Mesenchymal stem cell (in vitro differentiated cells and primary cell): Measurements from ENCODE around the gene DPP6.

ENCODE experiments used
- DNase-seq: peaks from one replicate; pipeline ENCODE4 v3.0.0-alpha.2; 2013
- H2AFZ ChIP-seq: one replicate; pipeline ENCODE4 v1.6.1; 2013; ENCODE audit warnings: low read depth, mild to moderate bottlenecking, control low read depth, inconsistent platforms, low read length, moderate library complexity
- H2AK5ac ChIP-seq: 2 replicates; pipeline ENCODE4 v1.6.1; 2013; ENCODE audit warnings: low read length, moderate library complexity, mild to moderate bottlenecking, inconsistent platforms; ENCODE audit not compliant: severe bottlenecking
- H2BK120ac ChIP-seq: one replicate; pipeline ENCODE4 v1.6.1; 2013; ENCODE audit warnings: low read depth, mild to moderate bottlenecking, inconsistent platforms, low read length, moderate library complexity
- H2BK12ac ChIP-seq, 2 experiments: one replicate each; pipeline ENCODE4 v1.6.1; 2013; ENCODE audit warnings: inconsistent platforms in 2 of 2, low read length in 2 of 2, mild to moderate bottlenecking in 2 of 2, moderate library complexity in 2 of 2, control low read depth in 1 of 2
- H2BK15ac ChIP-seq: one replicate; pipeline ENCODE4 v1.6.1; 2013; ENCODE audit warnings: mild to moderate bottlenecking, low read depth, inconsistent platforms; ENCODE audit not compliant: poor library complexity, severe bottlenecking
- H2BK5ac ChIP-seq: 2 replicates; pipeline ENCODE4 v1.6.1; 2013; ENCODE audit warnings: low read depth, mild to moderate bottlenecking, low read length, control low read depth, inconsistent platforms; ENCODE audit not compliant: poor library complexity, severe bottlenecking
- H3K14ac ChIP-seq, 2 experiments: one replicate each; pipeline ENCODE4 v1.6.1; 2013; ENCODE audit warnings: inconsistent platforms in 2 of 2, low read length in 2 of 2, control low read depth in 1 of 2, mild to moderate bottlenecking in 1 of 2, moderate library complexity in 1 of 2
- H3K18ac ChIP-seq, 2 experiments: one replicate each; pipeline ENCODE4 v1.6.1; 2013; ENCODE audit warnings: inconsistent platforms in 2 of 2, low read length in 2 of 2, control low read depth in 1 of 2, low read depth in 1 of 2, mild to moderate bottlenecking in 1 of 2
- H3K23ac ChIP-seq, 2 experiments: one replicate each; pipeline ENCODE4 v1.6.1; 2013; ENCODE audit warnings: inconsistent platforms in 2 of 2, low read length in 2 of 2, mild to moderate bottlenecking in 2 of 2, moderate library complexity in 2 of 2, control low read depth in 1 of 2
- H3K27ac ChIP-seq: 2 replicates; pipeline ENCODE4 v1.5.1; 2013; ENCODE audit warnings: mild to moderate bottlenecking, moderate library complexity, low read length, control low read depth, inconsistent platforms; ENCODE audit not compliant: poor library complexity, severe bottlenecking
- H3K27me3 ChIP-seq, 2 experiments: 2 replicates each; pipeline versions ENCODE4 v1.6.1 to v1.7.0; 2013; ENCODE audit warnings: low read length in 2 of 2, mild to moderate bottlenecking in 2 of 2, moderate library complexity in 2 of 2, control low read depth in 1 of 2, inconsistent platforms in 1 of 2; ENCODE audit not compliant: control insufficient read depth in 1 of 2, insufficient read depth in 1 of 2
- H3K36me3 ChIP-seq, 2 experiments: 2 replicates each; pipeline versions ENCODE4 v1.6.1 to v1.7.0; 2013; ENCODE audit warnings: low read length in 2 of 2, control low read depth in 1 of 2, inconsistent platforms in 1 of 2, low read depth in 1 of 2, mild to moderate bottlenecking in 1 of 2; ENCODE audit not compliant: insufficient read depth in 2 of 2, control insufficient read depth in 1 of 2
- H3K4ac ChIP-seq, 2 experiments: one replicate each; pipeline ENCODE4 v1.6.1; 2013; ENCODE audit warnings: inconsistent platforms in 2 of 2, low read length in 2 of 2, mild to moderate bottlenecking in 2 of 2, moderate library complexity in 2 of 2, control low read depth in 1 of 2, low read depth in 1 of 2
- H3K4me1 ChIP-seq: 2 replicates; pipeline ENCODE4 v1.6.1; 2013; ENCODE audit warnings: low read depth, low read length, control low read depth; ENCODE audit not compliant: control insufficient read depth, insufficient read depth
- H3K4me2 ChIP-seq: 2 replicates; pipeline ENCODE4 v1.6.1; 2013; ENCODE audit warnings: low read length, mild to moderate bottlenecking, inconsistent platforms; ENCODE audit not compliant: poor library complexity, severe bottlenecking
- H3K4me3 ChIP-seq, 2 experiments: 2 replicates each; pipeline versions ENCODE4 v1.5.1 to v1.7.0; 2013; ENCODE audit warnings: low read length in 2 of 2, mild to moderate bottlenecking in 2 of 2, control low read depth in 1 of 2, low read depth in 1 of 2; ENCODE audit not compliant: insufficient read depth in 1 of 2
- H3K79me1 ChIP-seq: replicated peaks from 2 replicates; pipeline ENCODE4 v1.6.1; 2013; ENCODE audit warnings: mild to moderate bottlenecking, control low read depth, low read length, inconsistent platforms; ENCODE audit not compliant: poor library complexity, severe bottlenecking
- H3K9ac ChIP-seq: 2 replicates; pipeline ENCODE4 v1.7.0; 2013; ENCODE audit warnings: mild to moderate bottlenecking, low read length, moderate library complexity
- H3K9me3 ChIP-seq: 2 replicates; pipeline ENCODE4 v1.7.0; 2013; ENCODE audit warnings: mild to moderate bottlenecking, low read length; ENCODE audit not compliant: control insufficient read depth
- H4K8ac ChIP-seq: one replicate; pipeline ENCODE4 v1.6.1; 2013; ENCODE audit warnings: inconsistent platforms, mild to moderate bottlenecking, low read length, moderate library complexity
- H4K91ac ChIP-seq: one replicate; pipeline ENCODE4 v1.6.1; 2013; ENCODE audit warnings: mild to moderate bottlenecking, low read length, inconsistent platforms
- WGBS: methylation state at CpG from one replicate; pipeline ENCODE4 v1.1.7; 2013; ENCODE audit warnings: mixed read lengths; 5-methylcytosine and 5-hydroxymethylcytosine counted together

Gene DPP6

GRCh38 chr7:154880513-154880912 lies 828.3 kb downstream of the DPP6 start:
- no peaks in the 10 kb centered on the region for H3K79me1 ChIP-seq
- no peak overlapping the region for H4K91ac ChIP-seq
- 87% methylated on average over 7 of the region's 9 CpGs for WGBS

DNA sequence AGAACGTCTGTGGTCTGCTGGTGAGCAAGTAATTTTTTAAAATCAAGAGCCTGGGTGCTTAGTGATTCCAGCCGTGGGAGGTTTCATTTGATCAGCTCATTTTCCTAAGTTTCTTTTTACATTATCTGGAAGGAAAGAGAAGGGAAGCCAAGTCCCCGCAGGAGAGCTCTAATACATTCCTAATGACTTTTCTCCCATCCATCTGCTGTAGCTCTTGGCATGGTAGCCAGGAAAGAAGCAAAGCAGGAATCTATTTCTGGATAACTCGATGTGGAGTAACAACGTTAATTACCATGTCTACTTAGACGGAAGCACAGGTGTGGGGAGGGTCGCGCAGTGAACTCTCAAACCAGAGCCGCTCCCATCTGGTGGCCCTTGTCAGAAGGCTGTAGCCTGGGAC lies 828.8 kb downstream of the DPP6 start:
- Histone ChIP-seq H3K36me3 (no peaks in the 10 kb centered on the region), H3K14ac (no peak overlapping the region), H3K9ac (no peak overlapping the region), H3K9me3 (peaks cover 3% of the 10 kb centered on the region), H3K27me3 (no peaks in the 10 kb centered on the region), H3K18ac (no peak overlapping the region), H3K23ac (no peak overlapping the region), H2BK120ac (no peak overlapping the region), H2BK12ac (no peak overlapping the region), H2BK5ac (no peak overlapping the region), H3K4me2 (no peak overlapping the region), H4K91ac (no peak overlapping the region), H3K27ac (no peak overlapping the region), H3K4ac (no peak overlapping the region), H3K79me1 (no peaks in the 10 kb centered on the region), H2BK15ac (no peak overlapping the region), H3K4me1 (peaks cover 2% of the 10 kb centered on the region), H3K4me3 (no peak overlapping the region), H2AK5ac (no peak overlapping the region), H4K8ac (no peak overlapping the region), H2AFZ (no peak overlapping the region)
- DNase-seq, result no peak
- 93% methylated on average over 6 of the region's 9 CpGs for WGBS

More at GRCh38 chr7:154880513-154880912, 828.3 kb downstream of the DPP6 start:
- Histone ChIP-seq H3K27ac (no peak overlapping the region), H3K18ac (no peak overlapping the region), H3K14ac (no peak overlapping the region), H2BK12ac (no peak overlapping the region), H3K4me2 (no peak overlapping the region), H2BK5ac (no peak overlapping the region), H3K27me3 (no peaks in the 10 kb centered on the region), H3K4me3 (no peak overlapping the region), H3K9me3 (peaks cover 3% of the 10 kb centered on the region), H3K9ac (no peak overlapping the region), H3K36me3 (no peaks in the 10 kb centered on the region), H3K4me1 (peaks cover 2% of the 10 kb centered on the region), H3K4ac (no peak overlapping the region), H4K8ac (no peak overlapping the region), H3K23ac (no peak overlapping the region), H2BK120ac (no peak overlapping the region), H2AK5ac (no peak overlapping the region), H2AFZ (no peak overlapping the region), H2BK15ac (no peak overlapping the region)
- no peak for DNase-seq

- no peak for DNase-seq
- H3K4ac ChIP-seq, result no peak overlapping the region
- H3K4me2 ChIP-seq, result no peak overlapping the region
- no peak overlapping the region for H3K4me3 ChIP-seq
- no peak overlapping the region for H2BK12ac ChIP-seq
- H3K36me3 ChIP-seq, result no peaks in the 10 kb centered on the region
- H3K27me3 ChIP-seq, result no peaks in the 10 kb centered on the region
- no peak overlapping the region for H2AFZ ChIP-seq
- H2AK5ac ChIP-seq, result no peak overlapping the region
- no peak overlapping the region for H2BK15ac ChIP-seq
- no peak overlapping the region for H3K27ac ChIP-seq
- H3K4me1 ChIP-seq, result peaks cover 2% of the 10 kb centered on the region
- no peak overlapping the region for H4K8ac ChIP-seq
- H3K14ac ChIP-seq, result no peak overlapping the region
- no peak overlapping the region for H2BK5ac ChIP-seq
- H3K9me3 ChIP-seq, result peaks cover 3% of the 10 kb centered on the region
- no peak overlapping the region for H3K18ac ChIP-seq
- H3K79me1 ChIP-seq, result no peaks in the 10 kb centered on the region
- H3K9ac ChIP-seq, result no peak overlapping the region
- H4K91ac ChIP-seq, result no peak overlapping the region
- H2BK120ac ChIP-seq, result no peak overlapping the region
- H3K23ac ChIP-seq, result no peak overlapping the region
- WGBS, result 84% methylated on average over 8 of the region's 11 CpGs
Measured at GRCh38 chr7:154881526-154881925, 829.3 kb downstream of the DPP6 start.

DNA sequence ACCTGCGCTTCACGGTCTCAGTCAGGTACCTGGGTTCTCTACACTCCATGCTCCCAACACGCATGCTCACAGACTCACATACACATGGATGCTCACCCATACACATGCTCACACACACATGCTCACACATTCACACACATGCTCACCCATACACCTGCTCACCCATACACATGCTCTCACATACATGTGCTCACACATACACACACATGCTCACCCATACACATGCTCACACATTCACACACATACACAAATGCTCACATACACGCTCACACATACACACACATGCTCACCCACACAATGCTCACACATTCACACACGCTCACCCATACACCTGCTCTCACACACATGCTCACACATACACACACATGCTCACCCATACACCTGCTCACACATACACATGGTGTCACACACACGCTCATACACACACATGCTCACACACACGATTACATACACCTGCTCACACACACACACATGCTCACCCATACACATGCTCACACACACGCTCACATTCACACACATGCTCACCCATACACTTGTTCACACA lies 830.8 kb downstream of the DPP6 start:
- no peak overlapping the region for H3K14ac ChIP-seq
- H3K27me3 ChIP-seq, result no peaks in the 10 kb centered on the region
- H2BK12ac ChIP-seq, result no peak overlapping the region
- H2BK15ac ChIP-seq, result no peak overlapping the region
- no peaks in the 10 kb centered on the region for H3K79me1 ChIP-seq
- no peak overlapping the region for H4K91ac ChIP-seq
- H3K23ac ChIP-seq, result no peak overlapping the region
- no peak overlapping the region for H2BK120ac ChIP-seq
- no peak overlapping the region for H3K4me2 ChIP-seq
- no peak overlapping the region for H2AK5ac ChIP-seq
- peaks cover 2% of the 10 kb centered on the region for H3K4me1 ChIP-seq
- no peak overlapping the region for H2BK5ac ChIP-seq
- no peak overlapping the region for H4K8ac ChIP-seq
- H3K27ac ChIP-seq, result no peak overlapping the region
- WGBS, result 83% methylated on average over 8 of the region's 8 CpGs
- H3K36me3 ChIP-seq, result no peaks in the 10 kb centered on the region
- H3K18ac ChIP-seq, result no peak overlapping the region
- no peak overlapping the region for H2AFZ ChIP-seq
- no peak overlapping the region for H3K4ac ChIP-seq
- no peak overlapping the region for H3K9ac ChIP-seq
- no peak for DNase-seq
- no peak overlapping the region for H3K4me3 ChIP-seq
- peaks cover 3% of the 10 kb centered on the region for H3K9me3 ChIP-seq
